ENCODE results near the gene LCOR.
"Not testable (repeated sequence)": the region's sequence is repeated elsewhere in the genome, so short reads cannot be mapped to it uniquely, and the experiment has no call there.

LCOR gene

DNA sequence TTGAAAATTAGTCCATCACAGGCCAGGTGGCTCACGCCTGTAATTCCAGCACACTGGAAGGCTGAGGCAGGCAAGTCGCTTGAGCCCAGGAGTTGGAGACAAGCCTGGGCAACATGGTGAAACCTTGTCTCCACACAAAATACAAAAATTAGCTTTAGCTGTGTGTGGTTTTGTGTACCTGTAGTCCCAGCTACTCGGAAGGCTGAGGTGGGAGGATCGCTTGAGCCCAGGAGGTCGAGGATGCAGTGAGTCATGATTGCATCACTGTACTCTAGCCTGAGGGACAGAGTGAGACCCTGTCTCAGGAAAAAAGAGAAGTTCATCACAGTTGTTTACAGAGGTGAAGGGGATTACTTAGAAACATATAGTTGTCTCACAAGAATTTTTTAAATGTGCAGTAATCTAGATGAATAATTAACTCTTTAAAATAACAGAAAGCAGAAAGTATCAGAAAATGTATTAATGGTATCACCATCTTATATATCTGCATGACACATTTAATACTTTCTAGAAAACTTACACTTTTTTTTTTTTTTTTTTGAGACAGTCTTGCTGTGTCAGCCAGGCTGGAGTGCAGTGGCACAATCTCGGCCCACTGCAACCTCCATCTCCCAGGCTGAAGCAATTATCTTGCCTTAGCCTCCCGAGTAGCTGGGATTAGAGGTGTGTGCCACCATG is 8.9 kb downstream of the LCOR start:
- DNase-seq: no peak

DNA sequence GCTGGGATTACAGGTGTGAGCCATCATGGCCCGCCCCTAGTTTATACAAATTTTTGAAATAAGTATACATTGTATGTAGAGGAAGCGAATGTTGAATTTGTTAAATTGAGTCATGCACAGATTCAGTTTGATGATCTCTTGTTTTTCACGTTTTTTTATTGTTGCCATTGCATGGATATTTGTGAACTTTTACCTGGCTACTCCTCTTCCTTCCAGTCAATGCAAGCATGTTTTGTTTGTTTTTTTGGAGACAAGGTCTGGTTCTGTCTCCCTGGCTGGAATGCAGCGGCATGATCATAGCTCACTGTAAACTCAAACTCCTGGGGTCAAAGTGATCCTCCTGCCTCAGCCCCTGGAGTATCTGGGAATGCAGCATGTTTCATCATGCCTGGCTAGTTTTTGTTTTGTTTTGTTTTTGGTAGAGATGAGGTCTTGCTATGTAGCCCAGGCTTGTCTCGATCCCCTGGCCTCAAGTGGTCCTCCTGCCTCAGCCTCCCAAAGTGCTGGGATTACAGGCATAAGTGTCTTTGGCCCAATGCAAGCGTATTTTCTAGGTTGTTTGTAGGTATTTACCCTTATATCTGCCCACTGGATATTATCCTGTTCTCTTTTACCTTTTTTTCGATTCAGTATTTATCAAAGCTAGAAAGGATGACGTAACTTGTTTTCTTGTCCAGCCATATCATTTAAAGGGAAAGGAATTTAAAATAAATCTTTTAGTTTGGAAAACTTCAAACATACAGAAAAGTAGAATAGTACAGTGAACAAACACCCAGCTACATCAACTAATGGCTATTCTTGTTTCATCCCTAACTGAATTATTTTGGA is 11.0 kb downstream of the LCOR start:
- no peak for DNase-seq

DNA sequence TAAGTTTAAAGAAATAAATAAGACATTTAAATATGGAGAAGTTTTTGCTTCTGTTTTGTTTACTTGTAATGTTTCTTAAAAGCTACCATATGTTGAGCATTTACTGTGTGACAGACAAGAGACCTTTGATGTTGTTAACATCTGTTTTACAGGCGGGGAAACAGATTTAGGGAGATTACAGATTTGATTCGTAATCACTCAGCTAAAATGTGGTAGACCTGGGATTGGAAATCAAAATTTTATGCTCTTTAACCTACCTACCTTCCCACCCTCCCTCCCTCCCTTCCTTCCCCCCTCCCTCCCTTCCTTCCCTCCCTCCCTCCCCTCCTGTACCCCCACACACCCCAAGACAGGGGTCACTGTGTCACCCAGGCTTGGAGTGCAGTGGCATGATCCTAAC is 11.7 kb downstream of the LCOR start:
- no peak for DNase-seq

DNA sequence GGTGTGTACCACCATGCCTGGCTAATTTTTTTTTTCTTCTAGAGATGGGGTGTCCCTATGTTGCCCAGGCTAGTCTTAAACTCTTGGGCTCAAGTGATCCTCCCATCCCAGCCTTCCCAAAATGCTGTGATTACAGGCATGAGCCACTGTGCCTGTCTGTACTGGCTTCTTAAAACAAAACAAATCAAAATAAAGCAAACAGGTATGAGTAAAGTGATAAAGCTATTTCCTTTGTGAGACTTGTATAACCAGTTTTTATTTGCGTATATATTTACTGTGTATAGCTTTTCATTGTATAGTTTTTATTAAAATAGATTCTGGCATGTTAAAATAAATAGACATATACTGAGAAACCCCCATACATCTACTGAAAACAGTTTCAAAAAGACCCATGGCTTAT is 14.3 kb downstream of the LCOR start:
- no peak for DNase-seq

DNA sequence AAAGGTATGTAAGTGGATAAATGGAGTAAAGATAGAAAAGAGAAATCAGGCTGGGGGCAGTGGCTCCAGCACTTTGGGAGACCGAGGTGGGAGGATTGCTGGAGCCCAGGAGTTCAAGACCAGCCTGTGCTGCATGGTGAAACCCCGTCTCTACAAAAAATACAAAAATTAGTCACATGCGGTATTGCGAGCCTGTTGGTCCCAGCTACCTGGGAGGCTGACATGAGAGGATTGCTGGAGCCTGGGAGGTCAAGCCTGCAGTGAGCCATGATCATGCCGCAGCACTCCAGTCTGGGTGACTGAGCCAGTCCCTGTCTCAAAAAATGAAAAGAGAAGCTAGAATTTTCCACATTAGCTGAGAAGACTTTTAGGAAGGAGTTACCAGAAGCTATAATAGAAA is 14.8 kb downstream of the LCOR start:
- no peak for DNase-seq

DNA sequence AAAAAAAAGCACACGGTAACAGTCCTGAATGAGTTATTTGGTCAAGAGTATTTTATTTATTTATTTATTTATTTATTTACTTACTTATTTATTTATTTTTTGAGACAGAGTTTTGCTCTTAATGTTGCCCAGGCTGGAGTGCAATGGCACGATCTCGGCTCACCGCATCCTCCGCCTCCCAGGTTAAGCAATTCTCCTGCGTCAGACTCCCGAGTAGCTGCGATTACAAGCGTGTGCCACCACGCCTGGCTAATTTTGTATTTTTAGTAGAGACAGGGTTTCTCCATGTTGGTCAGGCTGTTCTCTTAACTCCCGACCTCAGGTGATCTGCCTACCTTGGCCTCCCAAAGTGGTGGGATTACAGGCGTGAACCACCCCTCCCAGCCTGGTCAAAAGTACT is 15.3 kb downstream of the LCOR start:
- DNase-seq: not testable (repeated sequence)

DNA sequence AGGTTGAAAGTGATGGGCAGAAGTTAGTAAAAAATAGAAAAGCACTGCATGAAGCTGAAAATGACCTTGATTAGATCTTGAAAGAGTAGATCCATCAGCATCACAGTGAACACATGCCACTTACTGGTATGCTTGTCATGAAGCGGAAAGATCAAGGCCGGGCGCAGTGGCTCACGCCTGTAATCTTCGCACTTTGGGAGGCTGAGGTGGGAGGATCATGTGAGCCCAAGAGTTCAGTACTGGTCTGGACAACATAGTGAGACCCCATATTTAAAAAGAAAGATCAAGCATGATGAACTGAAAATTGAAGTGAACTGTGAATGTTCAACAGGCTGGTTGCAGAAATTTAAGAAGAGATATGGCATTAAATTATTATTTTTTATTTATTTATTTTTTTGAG is 18.0 kb downstream of the LCOR start:
- no peak for DNase-seq

DNA sequence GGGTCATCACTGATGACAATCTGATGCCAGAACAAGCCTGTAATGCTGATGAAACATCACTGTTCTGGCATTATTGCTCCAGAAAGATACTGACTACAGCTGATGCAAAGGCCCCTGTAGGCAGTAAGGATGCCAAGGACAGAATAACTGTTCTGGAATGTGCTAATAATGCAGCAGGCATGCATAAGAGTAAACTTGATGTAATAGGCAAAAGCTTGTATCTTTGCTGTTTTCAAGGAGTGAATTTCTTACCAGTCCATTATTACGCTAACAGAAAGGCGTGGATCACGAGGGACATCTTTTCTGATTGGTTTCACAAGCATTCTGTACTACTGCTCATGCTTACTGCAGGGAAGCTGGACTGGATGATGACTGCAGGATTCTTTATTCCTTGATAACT is 18.7 kb downstream of the LCOR start:
- DNase-seq: no peak

DNA sequence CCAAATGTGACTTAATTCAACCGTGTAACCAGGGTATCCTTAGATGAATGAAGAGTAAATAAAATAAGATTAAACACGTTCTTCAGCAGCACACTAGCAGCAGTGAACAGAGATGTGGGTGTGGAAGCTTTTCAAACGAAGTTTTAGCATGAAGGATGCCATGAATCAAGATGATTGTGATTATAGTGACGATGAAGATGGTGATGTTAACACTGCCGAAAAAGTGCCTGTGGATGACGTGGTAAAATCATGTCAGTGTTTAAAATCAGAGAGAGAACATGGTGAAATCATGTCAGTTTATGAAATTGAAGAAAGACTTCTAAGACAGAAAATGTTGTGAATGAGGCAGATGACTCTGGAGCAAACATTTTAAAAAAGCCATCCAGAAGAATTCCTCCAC is 19.2 kb downstream of the LCOR start:
- DNase-seq: no peak

DNA sequence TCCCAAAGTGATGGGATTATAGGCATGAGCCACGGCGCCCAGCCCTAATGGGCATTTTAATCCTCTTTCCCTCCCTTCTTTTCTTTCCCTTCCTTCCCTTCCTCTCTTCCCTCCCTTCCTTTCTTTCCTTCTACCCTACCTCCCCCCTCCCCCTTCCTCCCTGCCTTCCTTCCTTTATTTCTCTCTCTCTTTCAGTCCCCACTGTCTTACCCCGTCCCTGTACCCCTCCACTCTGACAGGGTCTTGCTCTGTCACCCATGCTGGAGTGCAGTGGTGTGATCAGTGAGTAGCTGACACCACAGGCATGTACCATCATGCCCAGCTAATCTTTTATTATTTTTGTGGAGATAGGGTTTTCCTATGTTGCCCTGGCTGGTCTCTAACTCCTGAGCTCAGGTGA is 24.2 kb downstream of the LCOR start:
- no peak for DNase-seq

DNA sequence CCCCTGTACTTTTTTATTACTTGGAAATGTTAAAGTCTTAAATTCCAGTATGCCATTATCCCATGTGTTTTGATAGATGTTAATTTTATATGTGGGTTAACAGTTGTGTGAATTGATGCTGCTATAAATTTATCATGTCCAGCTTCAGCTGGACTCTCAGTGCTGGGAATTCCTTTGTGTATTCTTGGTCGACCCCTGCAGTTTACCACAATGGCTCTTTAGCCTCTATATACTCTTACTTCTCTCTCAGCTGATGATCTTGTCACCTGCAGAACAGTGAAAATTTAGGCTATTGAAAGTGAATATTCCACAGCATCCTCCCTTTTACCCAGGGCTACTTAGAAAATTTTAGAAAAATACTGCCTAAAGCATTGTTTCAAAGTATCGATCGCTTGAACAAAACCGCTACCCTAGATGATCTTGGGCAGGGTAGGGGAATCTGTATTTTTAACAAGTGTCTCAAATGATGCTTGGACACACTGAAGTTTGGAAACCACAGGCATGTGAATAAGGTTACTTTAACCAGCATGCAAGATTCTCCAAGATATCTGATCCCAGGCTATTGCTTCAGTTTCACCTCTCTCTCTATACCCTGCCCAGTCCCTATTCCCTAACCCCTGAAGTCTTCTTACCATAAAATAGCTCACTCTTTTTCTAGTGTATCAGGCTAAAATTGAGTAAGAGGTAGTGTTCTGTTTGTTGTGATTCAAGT is 25.4 kb downstream of the LCOR start:
- DNase-seq: no peak

DNA sequence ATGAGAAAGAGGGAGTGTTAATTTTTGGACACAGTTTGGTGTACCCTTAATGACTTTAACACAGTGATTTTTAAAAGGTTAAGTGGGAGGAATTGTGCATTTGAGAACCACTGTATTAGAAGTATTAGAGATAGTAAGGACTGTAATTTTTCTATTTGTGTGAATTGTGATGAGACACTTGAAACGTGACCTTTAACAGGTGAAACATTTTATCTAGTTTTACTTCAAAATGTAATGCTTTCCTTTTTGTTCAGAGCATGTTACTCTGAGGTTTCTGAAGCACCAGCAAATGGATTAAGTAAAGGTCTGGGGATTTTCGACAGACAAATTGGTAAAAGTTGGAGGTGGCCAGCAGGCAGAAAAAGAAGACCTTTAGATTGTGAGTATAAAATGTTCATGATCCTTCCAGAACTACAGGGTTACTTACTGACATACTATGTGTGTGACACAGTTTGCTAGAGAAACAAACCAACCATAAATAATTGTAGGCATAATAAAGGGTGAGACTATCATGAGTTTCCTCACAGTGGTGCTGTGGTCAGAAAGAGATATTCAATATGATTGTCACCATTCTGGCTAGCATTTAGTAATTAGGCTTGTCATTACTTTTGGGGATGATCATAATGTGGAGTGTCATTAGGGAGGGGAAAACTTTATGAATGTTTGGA is 26.1 kb downstream of the LCOR start:
- no peak for DNase-seq

DNA sequence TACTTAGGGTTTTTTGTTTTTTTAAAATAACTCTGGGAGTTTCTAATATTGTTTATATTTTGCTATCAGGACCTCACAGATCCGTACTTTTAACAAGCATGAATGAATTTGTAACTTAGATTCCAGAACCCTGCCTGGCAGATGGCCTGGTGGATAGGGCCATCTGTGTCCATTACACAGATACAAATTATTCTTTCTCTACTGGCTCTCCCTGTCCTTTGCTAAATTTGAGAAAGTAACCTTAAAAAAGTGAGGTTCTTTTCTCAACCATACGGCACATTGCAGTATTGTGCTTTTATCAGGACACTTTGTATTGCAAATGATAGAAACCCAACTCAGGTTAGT is 26.6 kb downstream of the LCOR start:
- no peak for DNase-seq

DNA sequence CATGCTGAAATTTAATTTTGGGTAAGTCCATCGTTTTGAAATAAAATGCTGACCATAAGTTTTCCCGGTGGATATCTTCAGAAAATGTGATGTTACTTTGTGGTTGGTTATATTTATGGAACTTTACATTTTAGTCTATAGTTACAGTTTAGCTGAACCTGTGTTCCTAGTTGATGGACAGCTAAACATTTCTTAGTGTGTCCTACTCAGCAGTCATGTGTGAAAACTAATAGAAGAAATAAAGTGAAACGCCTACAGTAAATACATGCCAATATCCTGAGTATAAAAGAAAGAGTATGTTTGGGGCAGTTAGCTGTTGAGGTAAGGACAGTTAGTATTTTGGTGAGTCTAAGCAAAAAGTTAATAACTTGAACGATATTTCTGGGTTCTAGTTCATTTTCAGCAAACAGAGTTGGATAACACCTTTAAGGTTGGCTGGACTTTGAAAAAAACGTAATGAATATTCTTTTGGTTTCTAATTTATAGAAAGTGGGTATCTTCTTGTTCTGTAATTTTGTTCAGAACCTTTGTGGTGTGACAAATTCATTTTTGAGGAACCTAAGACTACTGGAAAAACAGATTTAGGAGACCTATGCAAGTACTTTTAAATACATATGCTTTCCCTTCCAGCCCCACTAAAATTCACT is 28.7 kb downstream of the LCOR start:
- DNase-seq: no peak

DNA sequence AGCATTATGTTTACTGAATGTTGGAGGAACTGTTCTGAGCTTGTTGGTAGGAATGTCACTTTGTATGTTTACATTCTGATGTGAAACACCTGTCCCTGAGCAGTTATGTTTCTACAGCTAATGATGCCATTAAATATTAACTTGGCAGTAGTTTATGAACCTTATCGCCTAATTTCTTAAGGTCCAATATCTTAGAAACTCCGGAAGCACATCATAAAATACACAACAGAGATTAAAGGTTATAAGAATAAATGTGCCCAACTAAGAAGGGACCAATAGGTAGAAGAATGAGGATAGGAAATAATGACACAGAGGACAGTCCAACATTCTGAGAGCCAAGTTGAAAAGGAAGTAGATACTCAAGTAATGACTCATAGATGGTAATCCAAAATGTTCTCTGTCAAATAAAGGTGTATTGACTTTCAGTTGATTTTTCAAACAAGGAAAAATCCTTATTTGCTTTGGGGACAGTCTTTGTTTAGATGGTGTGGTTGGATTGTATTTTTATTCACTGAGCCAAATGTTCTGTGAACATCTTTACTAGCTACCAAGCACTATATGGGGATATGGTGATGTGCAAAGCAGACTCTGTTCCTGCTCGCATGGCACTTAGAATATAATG is 31.9 kb downstream of the LCOR start:
- no peak for DNase-seq

DNA sequence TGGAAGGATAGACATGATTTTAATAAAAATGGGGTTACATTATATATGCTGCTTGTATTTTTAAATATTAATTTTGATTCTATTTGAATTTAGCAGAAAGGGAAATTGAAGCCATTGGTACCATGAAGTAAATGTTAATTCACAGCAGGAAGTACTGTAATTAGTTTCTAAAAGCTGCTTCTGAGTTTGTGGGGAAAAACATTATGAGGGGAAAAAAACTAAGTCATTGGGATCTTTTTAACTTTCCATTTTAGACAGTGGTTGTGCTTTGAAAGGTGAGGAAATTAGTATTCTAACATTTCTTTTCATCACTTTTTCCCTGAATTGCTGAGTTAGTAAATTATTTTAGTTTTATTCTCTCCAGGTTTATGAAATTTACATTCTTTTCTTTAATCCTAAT is 41.0 kb downstream of the LCOR start:
- no peak for DNase-seq

DNA sequence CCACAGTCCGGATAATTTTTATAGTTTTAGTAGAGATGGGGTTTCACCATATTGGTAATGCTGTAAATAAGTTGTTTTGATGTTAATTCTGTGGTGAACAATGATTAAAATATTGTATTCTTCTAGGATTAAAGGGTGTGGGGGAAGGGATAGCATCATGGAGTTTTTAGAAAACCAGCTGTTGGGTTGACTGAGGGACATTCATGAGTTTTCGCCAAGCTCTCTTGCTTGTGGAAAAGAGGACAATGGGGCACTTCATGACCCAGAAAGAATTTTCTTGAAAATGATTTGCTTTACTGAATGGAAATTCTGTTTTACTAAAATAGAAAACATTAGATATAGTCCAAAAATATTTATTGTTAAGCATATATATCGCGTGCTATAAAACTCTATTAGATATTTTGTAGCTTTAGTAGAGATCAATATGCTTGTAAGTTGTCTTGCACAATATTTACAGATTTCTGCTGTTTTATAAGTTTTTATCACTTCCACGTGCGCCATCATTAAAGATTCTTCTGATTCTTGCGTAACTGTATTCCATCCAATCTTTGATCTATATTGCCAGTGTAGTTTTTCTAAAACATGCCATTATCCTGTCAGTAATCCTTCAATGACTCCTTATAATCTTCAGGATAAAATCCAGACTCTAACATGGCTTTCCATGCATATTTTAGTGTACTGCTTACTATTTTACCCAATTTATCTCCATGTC is 41.8 kb downstream of the LCOR start:
- no peak for DNase-seq

DNA sequence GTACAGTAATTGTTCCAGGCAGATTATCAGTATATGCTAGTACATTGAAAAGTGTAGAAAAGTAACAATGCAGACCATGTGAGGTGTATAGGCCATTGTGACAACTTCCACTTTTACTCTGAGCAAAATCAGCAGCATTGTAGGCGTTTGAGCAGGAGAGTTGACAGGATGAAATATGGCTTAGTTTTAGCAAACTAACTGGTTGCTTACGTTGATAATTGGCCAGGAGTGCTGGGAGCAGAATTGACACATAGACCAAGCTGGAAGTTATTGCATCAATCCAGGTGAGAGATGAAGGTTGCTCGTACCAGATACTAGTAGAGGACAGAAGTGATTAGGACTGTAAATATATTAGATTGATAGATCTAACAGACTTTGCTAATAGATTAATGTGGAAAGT is 46.0 kb downstream of the LCOR start:
- no peak for DNase-seq

DNA sequence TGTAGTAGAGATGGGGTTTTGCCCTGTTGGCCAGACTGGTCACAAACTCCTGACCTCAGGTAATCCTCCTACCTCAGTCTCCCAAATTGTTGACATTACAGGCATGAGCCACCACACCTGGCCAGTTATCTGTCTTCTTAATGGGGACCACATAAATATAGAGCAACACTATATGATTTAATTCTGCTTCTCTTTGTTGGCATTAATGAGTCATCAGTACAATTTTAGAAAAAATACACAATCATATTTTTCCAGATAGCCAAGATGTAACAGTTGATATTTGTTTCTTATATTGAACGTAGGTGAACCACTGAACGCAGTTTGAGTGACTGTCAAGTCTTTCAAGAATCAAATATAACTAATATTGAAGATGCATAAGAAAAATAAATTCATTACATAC is 48.5 kb downstream of the LCOR start:
- DNase-seq: no peak

DNA sequence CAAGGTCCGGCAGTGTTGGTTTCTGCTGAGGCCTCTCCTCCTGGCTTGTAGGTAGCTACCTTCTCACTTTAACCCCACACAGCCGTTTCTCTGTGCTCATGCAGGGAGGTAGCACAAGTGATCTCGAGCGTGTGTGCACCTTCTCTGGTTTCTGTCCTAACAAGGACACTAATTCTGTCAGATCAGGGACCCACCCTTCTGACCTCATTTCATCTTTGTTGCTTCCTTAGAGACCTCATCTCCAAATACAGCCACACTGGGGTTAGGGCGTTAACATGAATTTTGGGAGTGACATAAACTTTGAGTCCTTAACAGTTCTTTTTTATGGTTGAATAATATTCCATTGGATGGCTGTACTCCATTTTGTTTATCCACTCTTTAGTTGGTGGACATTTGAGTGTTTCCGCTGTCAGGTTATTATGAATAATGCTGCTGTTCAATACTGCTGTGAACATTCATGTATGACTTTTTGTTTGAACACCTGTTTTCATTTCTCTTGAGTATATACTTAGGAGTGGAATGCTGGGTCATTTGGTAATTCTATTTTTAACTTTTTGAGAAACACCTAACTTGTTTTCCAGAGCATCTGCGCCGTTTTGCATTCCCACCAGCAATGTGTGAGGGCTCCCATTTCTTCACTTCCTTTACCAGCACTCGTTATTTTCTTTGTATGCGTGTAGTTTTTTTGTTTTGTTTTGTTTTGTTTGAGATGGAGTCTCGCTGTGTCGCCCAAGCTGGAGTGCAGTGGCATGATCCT is 57.5 kb downstream of the LCOR start:
- no peak for DNase-seq

DNA sequence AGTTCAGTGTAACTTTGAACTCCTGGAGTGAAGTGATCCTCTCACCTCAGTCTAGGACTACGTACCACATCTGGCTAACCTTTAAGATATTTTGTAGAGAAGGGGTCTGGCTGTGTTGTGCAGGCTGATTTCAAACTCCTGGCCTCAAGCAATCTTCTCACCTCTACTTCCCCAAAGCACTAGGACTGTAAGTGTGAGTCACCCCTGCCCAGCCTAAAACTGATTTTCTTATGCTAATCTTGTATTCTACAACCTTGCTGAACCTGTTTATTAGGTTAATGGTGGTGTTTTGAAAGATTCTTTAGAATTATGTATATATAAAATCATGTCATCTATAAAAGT is 58.0 kb downstream of the LCOR start:
- no peak for DNase-seq

Data from activated T-cell treated with anti-CD3 and anti-CD28 coated beads, Interleukin-2, amount 50 U/mL, for 1 hour (primary cell).